Measurements from ENCODE around the gene FFAR4.

FFAR4 gene

GRCh38 chr10:93572606-93573005 lies 6.1 kb downstream of the FFAR4 start:
- no peak for DNase-seq (ENCODE audit: low spot score)

- DNase-seq (ENCODE audit: low spot score): no peak
These were observed 6.8 kb downstream of the FFAR4 start for GRCh38 chr10:93573051-93573909.

- no peak for DNase-seq (ENCODE audit: low spot score)
These were observed 7.5 kb downstream of the FFAR4 start for GRCh38 chr10:93573924-93574323.

- DNase-seq (ENCODE audit: low spot score): no peak
These were observed 10.4 kb downstream of the FFAR4 start for GRCh38 chr10:93576888-93577287.

GRCh38 chr10:93577565-93577964 lies 11.1 kb downstream of the FFAR4 start:
- no peak for DNase-seq (ENCODE audit: low spot score)

- no peak for DNase-seq (ENCODE audit: low spot score)
These were observed 12.6 kb downstream of the FFAR4 start for GRCh38 chr10:93579089-93579488.

- DNase-seq (ENCODE audit: low spot score): no peak
These were observed 13.7 kb downstream of the FFAR4 start for GRCh38 chr10:93579985-93580711.

GRCh38 chr10:93580828-93581227 lies 14.4 kb downstream of the FFAR4 start:
- no peak for DNase-seq (ENCODE audit: low spot score)

GRCh38 chr10:93584445-93584844 lies 18.0 kb downstream of the FFAR4 start:
- no peak for DNase-seq (ENCODE audit: low spot score)

- DNase-seq (ENCODE audit: low spot score): no peak
These were observed 23.4 kb downstream of the FFAR4 start for GRCh38 chr10:93589648-93590562.

- no peak for DNase-seq (ENCODE audit: low spot score)
These were observed 24.2 kb downstream of the FFAR4 start for GRCh38 chr10:93590638-93591037.

- DNase-seq (ENCODE audit: low spot score): no peak
These were observed 24.8 kb downstream of the FFAR4 start for GRCh38 chr10:93591065-93591808.

GRCh38 chr10:93593254-93593653 lies 26.8 kb downstream of the FFAR4 start:
- no peak for DNase-seq (ENCODE audit: low spot score)

- no peak for DNase-seq (ENCODE audit: low spot score)
These were observed 27.3 kb downstream of the FFAR4 start for GRCh38 chr10:93593749-93594148.

- DNase-seq (ENCODE audit: low spot score): no peak
These were observed 28.1 kb downstream of the FFAR4 start for GRCh38 chr10:93594518-93594917.

GRCh38 chr10:93595378-93596161 lies 29.1 kb downstream of the FFAR4 start:
- no peak for DNase-seq (ENCODE audit: low spot score)

- no peak for DNase-seq (ENCODE audit: low spot score)
These were observed 30.1 kb downstream of the FFAR4 start for GRCh38 chr10:93596539-93596938.

GRCh38 chr10:93597075-93597599 lies 30.7 kb downstream of the FFAR4 start:
- DNase-seq (ENCODE audit: low spot score): no peak

GRCh38 chr10:93598157-93598556 lies 31.7 kb downstream of the FFAR4 start:
- DNase-seq (ENCODE audit: low spot score): no peak

- no peak for DNase-seq (ENCODE audit: low spot score)
These were observed 32.9 kb downstream of the FFAR4 start for GRCh38 chr10:93599335-93599734.

Measured in germinal center (tissue), 1 donor.